Stromal cell of bone marrow (primary cell): Measurements from ENCODE around the gene OR6K3.
"Not testable (repeated sequence)": the region's sequence is repeated elsewhere in the genome, so short reads cannot be mapped to it uniquely, and the experiment has no call there.

Source experiments
- DNase-seq: peaks from one replicate; pipeline ENCODE4 v3.0.0-alpha.2; 2012; ENCODE audit warnings: low read depth

The OR6K3 gene

GRCh38 chr1:158720620-158721019 lies at the start of gene OR6K3:
Gene OR6K3, minus strand, starts transcription at chr1:158720720. Its CDS starts 2,605 bp downstream, at chr1:158718115.
- no peak for DNase-seq

GRCh38 chr1:158754420-158754819 lies 33.9 kb upstream of the OR6K3 start, which contains the start of gene OR6K6:
Gene OR6K6, plus strand, starts transcription at chr1:158754720. Its CDS starts 168 bp downstream, at chr1:158754888.
- DNase-seq, result no peak

DNA sequence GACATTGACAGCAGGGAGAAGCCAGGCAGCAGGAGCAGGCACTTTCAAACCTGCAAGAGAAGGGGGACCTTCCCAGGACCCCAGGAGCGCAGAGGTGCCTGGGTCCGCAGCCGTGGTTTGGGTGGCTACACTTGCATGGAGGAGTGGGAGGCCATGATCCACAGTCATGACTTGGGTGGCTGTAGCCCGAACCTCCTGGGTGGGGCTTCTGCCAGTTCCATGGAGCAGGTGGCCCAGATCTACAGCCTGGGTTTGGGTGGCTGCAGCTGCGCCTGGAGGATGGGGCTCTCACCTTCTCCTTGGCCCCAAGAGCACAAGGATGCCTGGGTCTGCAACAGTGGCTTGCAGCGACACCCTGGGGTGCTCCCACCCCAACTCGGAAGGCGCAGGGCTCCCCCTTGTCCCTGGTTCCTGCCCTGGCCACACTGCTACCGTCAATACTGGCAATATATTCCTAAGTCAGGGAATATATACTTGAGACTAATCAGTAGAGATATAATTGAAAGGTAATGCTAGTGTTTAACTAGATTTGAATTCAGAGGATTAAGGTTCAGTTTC lies 31.7 kb upstream of the OR6K3 start:
- DNase-seq, result no peak

- DNase-seq, result no peak
Observed at GRCh38 chr1:158735848-158736247, 15.3 kb upstream of the OR6K3 start.

- DNase-seq, result no peak
Observed at GRCh38 chr1:158732524-158732923, 12.0 kb upstream of the OR6K3 start.

DNA sequence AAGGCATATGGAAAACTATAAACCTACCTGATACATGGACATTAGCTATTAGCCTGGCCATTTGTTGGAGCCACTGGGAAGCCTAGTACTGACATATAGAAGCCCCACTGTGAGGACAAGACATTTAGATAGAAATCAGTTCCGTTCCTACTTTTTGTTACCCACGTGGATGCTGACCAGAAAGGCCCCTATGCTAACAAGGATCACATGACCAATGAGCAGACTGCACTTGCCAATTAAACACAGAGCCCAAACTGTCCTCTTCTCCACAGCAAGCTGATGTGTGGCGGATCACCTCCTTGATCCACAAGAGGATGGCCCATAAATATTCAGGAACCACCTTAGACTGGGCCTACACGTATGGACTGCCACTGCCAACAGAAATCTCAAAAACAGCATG lies 11.2 kb upstream of the OR6K3 start:
- no peak for DNase-seq

DNA sequence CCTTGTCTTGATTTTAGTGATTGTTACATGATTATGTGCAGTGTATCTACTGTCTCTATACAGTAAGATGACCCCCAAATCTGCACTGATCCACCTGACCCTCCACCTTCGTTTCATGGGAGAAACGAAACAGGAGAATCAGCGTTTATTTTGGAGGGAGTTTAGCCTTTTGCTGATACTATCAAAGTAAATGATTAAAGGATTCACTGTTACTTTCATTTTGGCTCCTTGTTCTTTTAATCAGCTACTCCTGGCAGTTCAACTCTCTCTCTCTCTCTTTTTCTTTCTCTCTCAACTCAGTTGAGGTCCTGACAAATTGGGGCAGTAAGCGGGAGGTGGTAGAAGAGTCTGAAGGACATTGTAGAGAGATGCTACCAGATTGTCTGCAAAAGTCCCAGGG lies 9.9 kb upstream of the OR6K3 start:
- no peak for DNase-seq

GRCh38 chr1:158728510-158729225 lies 8.1 kb upstream of the OR6K3 start:
- DNase-seq, result no peak

GRCh38 chr1:158724442-158724841 lies 3.9 kb upstream of the OR6K3 start:
- no peak for DNase-seq

GRCh38 chr1:158719664-158720063 lies 856 bp downstream of the OR6K3 start:
- no peak for DNase-seq

DNA sequence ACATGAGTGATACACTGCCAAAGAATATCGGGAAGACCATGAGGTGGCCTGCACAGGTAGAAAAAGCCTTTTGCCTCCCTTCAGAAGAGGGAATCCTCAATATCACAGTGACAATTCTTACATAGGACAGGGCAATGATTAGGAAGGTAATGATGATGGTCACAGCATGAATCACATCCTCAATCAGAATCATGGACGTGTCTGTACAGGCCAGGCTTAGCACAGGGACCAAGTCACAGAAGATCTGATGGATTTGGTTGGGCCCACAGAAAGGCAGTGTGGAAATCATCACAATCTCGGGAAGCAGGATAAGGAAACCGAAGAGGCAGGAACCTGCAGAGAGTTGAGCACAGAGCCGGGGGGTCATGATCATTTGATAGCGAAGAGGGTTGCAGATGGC lies 3.2 kb downstream of the OR6K3 start:
- no peak for DNase-seq

DNA sequence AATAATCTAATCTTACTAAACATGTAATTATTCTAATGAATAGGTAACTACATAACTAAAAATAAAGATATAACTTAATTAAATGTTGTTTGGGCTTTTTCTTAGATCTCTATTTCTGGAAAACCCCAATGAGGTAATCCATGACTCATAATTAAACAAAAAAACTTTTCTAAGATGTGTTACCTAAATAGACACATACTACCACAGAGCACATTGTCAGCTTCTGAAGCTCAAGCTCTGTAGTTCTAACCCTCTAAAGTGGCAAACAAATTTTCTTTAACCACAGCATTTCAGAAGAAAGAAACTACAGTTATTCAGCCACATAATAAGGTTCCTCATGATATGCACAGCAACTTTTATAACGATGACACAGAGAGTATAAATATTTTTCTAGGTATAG lies 4.2 kb downstream of the OR6K3 start:
- DNase-seq, result no peak

DNA sequence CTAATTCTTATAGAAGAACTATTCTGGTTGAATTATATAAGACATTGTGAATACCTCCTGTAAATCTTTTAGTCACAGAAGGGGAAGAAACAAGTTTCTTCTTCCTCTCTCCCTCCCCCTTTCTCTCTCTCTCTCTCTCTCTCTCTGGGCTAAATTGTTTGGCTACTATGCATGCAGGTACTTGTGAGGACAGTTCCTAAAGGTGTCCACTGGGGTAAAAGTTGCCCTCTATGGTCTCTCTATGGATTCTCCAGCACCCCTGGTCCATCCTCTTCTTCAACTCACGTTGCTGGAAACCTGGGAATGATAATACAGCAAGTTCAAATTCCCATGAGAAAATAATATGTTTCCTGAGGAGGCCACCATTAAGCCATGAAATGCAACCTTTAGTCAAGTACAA lies 5.8 kb downstream of the OR6K3 start:
- DNase-seq, result no peak

- no peak for DNase-seq
Observed at GRCh38 chr1:158711098-158711497, 9.4 kb downstream of the OR6K3 start.

DNA sequence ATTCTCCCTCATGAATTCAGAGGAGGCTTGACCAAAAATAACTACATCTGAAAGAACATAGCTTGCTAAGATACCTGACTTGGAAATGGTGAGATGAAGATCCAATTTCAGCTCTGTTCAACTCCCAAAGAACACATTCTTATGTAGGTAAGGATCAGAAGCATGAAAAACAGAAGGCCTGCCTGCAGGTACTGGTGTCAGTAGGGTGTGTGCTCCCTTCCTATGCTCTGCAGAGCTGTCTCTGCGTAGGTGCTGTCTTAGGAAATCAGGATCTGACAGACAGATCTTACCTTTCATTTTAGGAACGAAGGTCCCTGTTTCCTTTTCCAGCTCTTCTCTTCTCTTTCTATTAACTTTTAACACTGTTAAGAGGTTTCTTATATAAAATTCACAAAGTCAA lies 14.4 kb downstream of the OR6K3 start:
- DNase-seq, result no peak

- DNase-seq, result no peak
Observed at GRCh38 chr1:158700552-158700951, 20.0 kb downstream of the OR6K3 start, which contains the start of gene OR6K2. Gene OR6K2, minus strand, starts transcription at chr1:158700652. Its CDS starts 0 bp downstream, at chr1:158700652.

- DNase-seq, result no peak
Observed at GRCh38 chr1:158694596-158694995, 25.9 kb downstream of the OR6K3 start.

DNA sequence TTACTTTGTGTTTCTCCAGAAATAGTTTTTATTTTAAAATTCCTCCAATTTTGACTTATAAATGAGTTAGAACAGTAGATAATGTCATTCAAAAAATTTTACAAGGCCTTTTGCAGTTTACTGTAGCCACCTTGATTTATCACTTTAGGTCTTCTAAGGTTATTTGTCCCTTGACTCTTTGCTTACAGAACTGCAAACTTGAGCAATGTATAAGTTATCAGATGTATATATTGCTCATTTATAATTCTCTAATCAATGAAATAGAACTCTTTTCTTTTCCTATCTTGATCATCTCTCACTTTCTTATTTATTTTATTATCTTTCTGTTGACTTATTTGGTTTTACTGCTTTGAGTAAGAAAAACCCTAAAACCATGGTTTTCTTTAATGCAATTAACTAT lies 28.2 kb downstream of the OR6K3 start:
- no peak for DNase-seq

GRCh38 chr1:158691907-158692306 lies 28.6 kb downstream of the OR6K3 start:
- no peak for DNase-seq

GRCh38 chr1:158691149-158691548 lies 29.4 kb downstream of the OR6K3 start:
- not testable (repeated sequence) for DNase-seq

DNA sequence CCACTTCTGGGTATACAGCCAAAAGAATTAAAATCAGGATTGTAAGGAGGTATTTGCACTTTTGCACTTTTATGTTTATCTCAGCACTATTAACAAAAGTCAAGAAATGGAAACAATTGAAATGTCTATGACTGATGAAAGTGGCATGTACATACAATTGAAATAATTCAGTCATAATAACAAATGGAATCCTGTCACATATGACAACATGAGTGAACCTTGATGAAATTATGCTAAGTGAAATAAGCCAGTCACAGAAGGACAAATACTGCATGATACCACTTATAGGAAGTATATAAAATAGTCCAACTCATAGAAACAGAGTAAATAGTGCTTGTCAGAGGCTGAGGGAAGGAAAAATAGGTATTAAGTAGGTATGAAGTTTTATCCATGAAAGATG lies 30.6 kb downstream of the OR6K3 start:
- no peak for DNase-seq

DNA sequence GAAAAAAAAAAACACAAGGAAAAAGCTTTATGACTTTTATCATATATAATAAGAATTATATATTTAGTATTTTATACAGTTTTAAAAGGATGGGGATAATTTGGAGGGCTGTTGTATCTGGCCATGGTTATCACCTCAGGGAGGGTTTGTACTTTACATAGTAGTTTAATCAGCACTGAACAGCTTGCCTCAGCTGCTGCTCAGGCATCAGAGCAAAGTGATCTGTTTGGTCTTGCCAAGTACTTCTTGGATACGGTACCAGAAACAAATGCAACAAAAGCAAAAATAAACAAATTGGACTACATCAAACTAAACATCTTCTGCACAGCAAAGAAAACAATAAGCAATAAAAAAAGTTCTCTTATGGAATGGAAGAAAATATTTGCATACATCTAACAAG lies 31.4 kb downstream of the OR6K3 start:
- DNase-seq, result no peak

GRCh38 chr1:158688343-158688742 lies 32.2 kb downstream of the OR6K3 start:
- DNase-seq, result not testable (repeated sequence)

- no peak for DNase-seq
Observed at GRCh38 chr1:158687037-158687436, 33.5 kb downstream of the OR6K3 start.
